IMR-90 (cell line): ENCODE measurements around the gene ZNF74. TPM values are rescaled to one million over a fixed set of nuclear protein-coding genes. Genes with fewer than 3 reads are reported as not detected.

Source experiments
- ATAC-seq: fragments of 200-7000 bp; cut with Tn5 transposase; 2 replicates; pipeline ENCODE4 v1.9.1; 2020; ENCODE audit warnings: low read depth, mild to moderate bottlenecking, moderate library complexity
- BruUV-seq: library from RNA; stranded (reverse); fragments of 400-500 nt; replicated peaks from 2 replicates; lab custom pipeline; 2021; lab: Mats Ljungman, UMichigan
- CTCF ChIA-PET: fragments of 300-600 bp; formaldehyde crosslinking; extraction: SDS; loops from one replicate; lab custom pipeline; 2021; ENCODE audit warnings: antibody characterized with exemption; lab: Yijun Ruan, JAX
- POLR2A ChIA-PET: fragments of 300-600 bp; sonication (Branson Sonifier 250); formaldehyde crosslinking; loops from one replicate; lab custom pipeline; 2022; ENCODE audit warnings: antibody characterized with exemption; ENCODE audit not compliant: unreplicated experiment; lab: Charles Lee
- DNase-seq: peaks from one replicate; pipeline ENCODE4 v3.0.0; 2013
- H2AFZ ChIP-seq: replicated peaks from 2 replicates; pipeline ENCODE3; 2013; ENCODE audit warnings: low read length, mild to moderate bottlenecking; ENCODE audit not compliant: poor library complexity
- H2AK5ac ChIP-seq: 2 replicates; pipeline ENCODE4 v1.6.1; 2013; ENCODE audit warnings: low read depth, low read length, inconsistent platforms
- H2AK9ac ChIP-seq: replicated peaks from 2 replicates; pipeline ENCODE3; 2013; ENCODE audit warnings: mild to moderate bottlenecking, low read depth, low read length, moderate library complexity; ENCODE audit not compliant: poor library complexity
- H2BK120ac ChIP-seq: 2 replicates; pipeline ENCODE4 v1.6.1; 2013; ENCODE audit warnings: low read depth, low read length, inconsistent platforms
- H2BK15ac ChIP-seq: 3 replicates; pipeline ENCODE4 v1.6.1; 2013; ENCODE audit warnings: low read depth, low read length, inconsistent platforms
- H2BK20ac ChIP-seq: 2 replicates; pipeline ENCODE4 v1.6.1; 2013; ENCODE audit warnings: low read depth, mild to moderate bottlenecking, inconsistent platforms, low read length, moderate library complexity
- H2BK5ac ChIP-seq: 2 replicates; pipeline ENCODE4 v1.6.1; 2013; ENCODE audit warnings: mild to moderate bottlenecking, low read depth, low read length, inconsistent platforms; ENCODE audit not compliant: poor library complexity, severe bottlenecking
- H3K14ac ChIP-seq: replicated peaks from 2 replicates; pipeline ENCODE4 v1.6.1; 2013; ENCODE audit warnings: low read depth, low read length, inconsistent platforms
- H3K18ac ChIP-seq: 2 replicates; pipeline ENCODE4 v1.6.1; 2013; ENCODE audit warnings: low read depth, low read length, control low read depth
- H3K23ac ChIP-seq: 2 replicates; pipeline ENCODE4 v1.6.1; 2013; ENCODE audit warnings: low read depth, low read length, inconsistent platforms
- H3K27ac ChIP-seq: 2 replicates; pipeline ENCODE4 v1.5.1; 2013; ENCODE audit warnings: mild to moderate bottlenecking, control low read depth, low read length; ENCODE audit not compliant: insufficient read depth
- H3K27me3 ChIP-seq: 2 replicates; pipeline ENCODE4 v1.6.1; 2013; ENCODE audit warnings: low read length; ENCODE audit not compliant: control insufficient read depth, insufficient read depth
- H3K36me3 ChIP-seq: 2 replicates; pipeline ENCODE4 v1.6.1; 2013; ENCODE audit warnings: low read length, mixed read lengths; ENCODE audit not compliant: control insufficient read depth, insufficient read depth
- H3K4ac ChIP-seq: 2 replicates; pipeline ENCODE4 v1.6.1; 2013; ENCODE audit warnings: low read depth, low read length, inconsistent platforms
- H3K4me1 ChIP-seq: 2 replicates; pipeline ENCODE4 v1.6.1; 2013; ENCODE audit warnings: low read length, mixed read lengths; ENCODE audit not compliant: control insufficient read depth, insufficient read depth
- H3K4me2 ChIP-seq: 2 replicates; pipeline ENCODE4 v1.6.1; 2013; ENCODE audit warnings: low read depth, mild to moderate bottlenecking, control low read depth, low read length, moderate library complexity
- H3K4me3 ChIP-seq: 2 replicates; pipeline ENCODE4 v1.5.1; 2013; ENCODE audit warnings: low read depth, mild to moderate bottlenecking, control low read depth, low read length, moderate library complexity; ENCODE audit not compliant: insufficient read depth
- H3K56ac ChIP-seq: 2 replicates; pipeline ENCODE4 v1.6.1; 2013; ENCODE audit warnings: low read length, inconsistent platforms; ENCODE audit not compliant: insufficient read depth; ENCODE audit errors: extremely low read depth
- H3K79me1 ChIP-seq, 2 experiments: 2 replicates each; pipeline ENCODE4 v1.6.1; 2013; ENCODE audit warnings: low read length in 2 of 2, inconsistent platforms in 1 of 2, low read depth in 1 of 2
- H3K9ac ChIP-seq: 2 replicates; pipeline ENCODE4 v1.6.1; 2013; ENCODE audit warnings: low read depth, low read length, control low read depth
- H3K9me1 ChIP-seq: 2 replicates; pipeline ENCODE4 v1.6.1; 2013; ENCODE audit warnings: low read length, inconsistent platforms; ENCODE audit not compliant: insufficient read depth
- H3K9me3 ChIP-seq: 2 replicates; pipeline ENCODE4 v1.6.1; 2013; ENCODE audit warnings: low read length; ENCODE audit not compliant: control insufficient read depth, insufficient read depth
- H4K20me1 ChIP-seq: 2 replicates; pipeline ENCODE4 v1.6.1; 2013; ENCODE audit warnings: low read length, inconsistent platforms; ENCODE audit not compliant: insufficient read depth
- H4K5ac ChIP-seq: 2 replicates; pipeline ENCODE4 v1.6.1; 2013; ENCODE audit warnings: mild to moderate bottlenecking, low read depth, low read length, control low read depth
- H4K8ac ChIP-seq, 2 experiments: 2 replicates each; pipeline ENCODE4 v1.6.1; 2013; ENCODE audit warnings: low read depth in 2 of 2, low read length in 2 of 2, control low read depth in 1 of 2, inconsistent platforms in 1 of 2
- H4K91ac ChIP-seq: 2 replicates; pipeline ENCODE4 v1.6.1; 2013; ENCODE audit warnings: low read depth, low read length, inconsistent platforms; ENCODE audit not compliant: insufficient read depth
- CHD1 ChIP-seq: IDR thresholded peaks from 2 replicates; pipeline ENCODE4 v1.6.1; 2012; ENCODE audit warnings: low read depth, low read length, improper control_type of control experiment
- RCOR1 ChIP-seq: IDR thresholded peaks from 2 replicates; pipeline ENCODE4 v1.6.1; 2012; ENCODE audit warnings: mild to moderate bottlenecking, low read length, improper control_type of control experiment; ENCODE audit not compliant: insufficient replicate concordance
- SMC3 ChIP-seq: fragments of 150-350 bp; IDR thresholded peaks from 2 replicates; pipeline ENCODE4 v1.6.1; 2016; ENCODE audit warnings: low read depth, mild to moderate bottlenecking, antibody characterized with exemption, low read length, moderate library complexity
- WGBS, 2 experiments: methylation state at CpG; one replicate each; pipeline versions ENCODE4 v1.1.5 to v1.1.7; 2013; ENCODE audit warnings: missing lambda C conversion rate in 2 of 2; ENCODE audit not compliant: insufficient read length in 1 of 2; ENCODE audit errors: extremely low coverage in 2 of 2; 5-methylcytosine and 5-hydroxymethylcytosine counted together
- dilution Hi-C: fragments of 300-500 bp; cut with HindIII; formaldehyde crosslinking; loops from one replicate; pipeline ENCODE4 v1.14.3; 2018; ENCODE audit warnings: low sequenced_read_pairs; ENCODE audit not compliant: unreplicated experiment
- in situ Hi-C: fragments of 300-500 bp; cut with MboI; formaldehyde crosslinking; loops from 3 replicates; pipeline ENCODE4 v1.14.3; 2019; ENCODE audit warnings: low sequenced_read_pairs, inconsistent platforms, mixed read lengths
- intact Hi-C: fragments of 100-400 bp; cut with micrococcal nuclease; formaldehyde crosslinking; loops from 2 replicates; pipeline ENCODE4 v1.10.0; 2022
- polyA plus RNA-seq, 3 experiments: library from polyadenylated mRNA; depleted of rRNA; stranded (reverse); fragments of >200 nt; gene quantifications; 2 replicates each; pipeline ENCODE4 v1.2.3, GENCODE V29; 2012; ENCODE audit warnings: low replicate concordance in 1 of 3
- total RNA-seq: library from RNA; depleted of rRNA; stranded (reverse); fragments of >200 nt; gene quantifications from 2 replicates; pipeline ENCODE4 v1.2.3, GENCODE V29; 2012

ZNF74 gene
- total and polyA plus RNA-seq, 2 of the 4 experiments (the other 2 are of a cell fraction), result 7.5 to 8.4 TPM

DNA sequence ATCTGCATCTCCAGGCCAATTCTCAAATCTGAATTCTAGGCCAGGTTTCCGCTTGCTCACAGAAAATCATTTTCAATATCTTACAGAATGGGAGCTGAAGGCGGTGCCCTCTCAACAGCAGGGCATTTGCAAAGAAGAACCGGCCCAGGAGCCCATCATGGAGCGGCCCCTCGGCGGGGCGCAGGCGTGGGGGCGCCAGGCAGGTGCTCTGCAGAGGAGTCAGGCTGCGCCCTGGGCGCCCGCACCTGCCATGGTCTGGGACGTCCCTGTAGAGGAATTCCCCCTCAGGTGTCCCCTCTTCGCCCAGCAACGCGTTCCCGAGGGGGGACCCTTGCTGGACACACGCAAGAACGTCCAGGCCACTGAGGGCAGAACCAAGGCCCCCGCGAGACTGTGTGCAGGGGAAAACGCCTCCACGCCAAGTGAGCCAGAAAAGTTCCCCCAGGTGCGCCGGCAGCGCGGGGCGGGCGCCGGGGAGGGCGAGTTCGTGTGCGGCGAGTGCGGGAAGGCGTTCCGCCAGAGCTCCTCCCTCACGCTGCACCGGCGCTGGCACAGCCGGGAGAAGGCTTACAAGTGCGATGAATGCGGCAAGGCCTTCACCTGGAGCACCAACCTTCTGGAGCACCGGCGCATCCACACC is 11.5 kb downstream of the ZNF74 start:
- Histone ChIP-seq H3K56ac (no peak overlapping the region), H4K20me1 (no peaks in the 10 kb centered on the region; the same call in 1 of the 2 replicates), H3K4me3 (no peak overlapping the region), H4K5ac (no peak overlapping the region), H3K27ac (no peak overlapping the region), H3K4me1 (no peaks in the 10 kb centered on the region), H3K79me1 (peaks cover 2 to 10% of the 10 kb centered on the region in 2 experiments; a peak in 2 of 4 replicates), H2BK20ac (no peak overlapping the region), H3K9me1 (peaks cover 14% of the 10 kb centered on the region), H2AK5ac (no peak overlapping the region), H4K8ac (no peak overlapping the region), H3K4ac (no peak overlapping the region), H3K4me2 (no peak overlapping the region), H2BK5ac (no peak overlapping the region), H3K23ac (no peak overlapping the region), H3K27me3 (no peaks in the 10 kb centered on the region), H3K14ac (no peak overlapping the region), H3K18ac (no peak overlapping the region), H2AFZ (no peak overlapping the region), H3K36me3 (peaks cover 50% of the 10 kb centered on the region), H3K9ac (no peak overlapping the region), H2BK120ac (no peak overlapping the region), H2BK15ac (no peak overlapping the region), H3K9me3 (no peaks in the 10 kb centered on the region), H2AK9ac (no peak overlapping the region), H4K91ac (no peak overlapping the region)
- WGBS, 2 experiments, result 98% methylated on average over 23 of the region's 45 CpGs; no CpG with 5 or more reads in 1 of the 2 experiments
- CTCF ChIA-PET, result no interaction called here
- POLR2A ChIA-PET, result no interaction called here
- ATAC-seq (no peak), DNase-seq (no peak)
- intact Hi-C loops, result no loop called here
- in situ Hi-C loops, result no loop called here
- dilution Hi-C loops, result no loop called here
- BruUV-seq, result no TSS peak
- TF ChIP-seq RCOR1 (no peak), CHD1 (no peak), SMC3 (no peak)
